ENCODE measurements around the gene PPP1R8. TPM values are rescaled to one million over a fixed set of nuclear protein-coding genes. Genes with fewer than 3 reads are reported as not detected.
A peak's percentile ranks its signal among the peaks of the same experiment; 100 is the strongest.
"Not testable (repeated sequence)": the region's sequence is repeated elsewhere in the genome, so short reads cannot be mapped to it uniquely, and the experiment has no call there.

The PPP1R8 gene
- total RNA-seq = 27.4 and 45.4 TPM in 2 replicates

GRCh38 chr1:27830621-27831440 is at the start of gene PPP1R8:
PPP1R8 (plus strand) TSS chr1:27830782; CDS start chr1:27830836, 54 bp downstream.
- peak within 1 kb of the TSS; percentile 87 for H3K4me3 ChIP-seq (ENCODE audit: low read depth, low read length)
- no peak for TF ChIP-seq CTCF (conservative IDR thresholded peaks at IDR 0.05; ENCODE audit: low read depth, low read length)
- peak; percentile 55 for DNase-seq (ENCODE audit: low read depth)

GRCh38 chr1:27782950-27783349 is 47.6 kb upstream of the PPP1R8 start:
- H3K4me3 ChIP-seq (ENCODE audit: low read depth, low read length) = no peak overlapping the region
- DNase-seq (ENCODE audit: low read depth) = no peak
- no peak for TF ChIP-seq CTCF (conservative IDR thresholded peaks at IDR 0.05; ENCODE audit: low read depth, low read length)

- no peak for TF ChIP-seq CTCF (conservative IDR thresholded peaks at IDR 0.05; ENCODE audit: low read depth, low read length)
- no peak overlapping the region for H3K4me3 ChIP-seq (ENCODE audit: low read depth, low read length)
- no peak for DNase-seq (ENCODE audit: low read depth)
These were observed 45.9 kb upstream of the PPP1R8 start for GRCh38 chr1:27784700-27785099.

- no peak for TF ChIP-seq CTCF (conservative IDR thresholded peaks at IDR 0.05; ENCODE audit: low read depth, low read length)
These were observed 44.7 kb upstream of the PPP1R8 start for GRCh38 chr1:27785781-27786455.

GRCh38 chr1:27787895-27788294 is 42.7 kb upstream of the PPP1R8 start:
- H3K4me3 ChIP-seq (ENCODE audit: low read depth, low read length) = no peak overlapping the region
- no peak for DNase-seq (ENCODE audit: low read depth)
- no peak for TF ChIP-seq CTCF (conservative IDR thresholded peaks at IDR 0.05; ENCODE audit: low read depth, low read length)

More at GRCh38 chr1:27785781-27786455, 44.7 kb upstream of the PPP1R8 start:
- no peak for DNase-seq (ENCODE audit: low read depth)
- no peak overlapping the region for H3K4me3 ChIP-seq (ENCODE audit: low read depth, low read length)

GRCh38 chr1:27789540-27790041 is 41.0 kb upstream of the PPP1R8 start:
- no peak for DNase-seq (ENCODE audit: low read depth)
- H3K4me3 ChIP-seq (ENCODE audit: low read depth, low read length) = no peak overlapping the region
- no peak for TF ChIP-seq CTCF (conservative IDR thresholded peaks at IDR 0.05; ENCODE audit: low read depth, low read length)

GRCh38 chr1:27790270-27790669 is 40.3 kb upstream of the PPP1R8 start:
- not testable (repeated sequence) for H3K4me3 ChIP-seq (ENCODE audit: low read depth, low read length); DNase-seq (ENCODE audit: low read depth)
